GM12878 (cell line): Measurements from ENCODE around the gene ZNF473. TPM values are rescaled to one million over a fixed set of nuclear protein-coding genes. Genes with fewer than 3 reads are reported as not detected.

Experiments
- ATAC-seq: fragments of 200-7000 bp; cut with Tn5 transposase; 3 replicates; pipeline ENCODE4 v1.9.1; 2020; ENCODE audit warnings: mild to moderate bottlenecking, moderate library complexity
- BruUV-seq: library from RNA; stranded (reverse); fragments of 400-500 nt; replicated peaks from 2 replicates; lab custom pipeline; 2021; lab: Mats Ljungman, UMichigan
- CTCF ChIA-PET: fragments of 300-600 bp; sonication (Branson Sonifier 250); formaldehyde crosslinking; extraction: SDS; loops from one replicate; lab custom pipeline; 2021; ENCODE audit warnings: inconsistent platforms; lab: Yijun Ruan, JAX
- POLR2A ChIA-PET: fragments of 350-600 bp; formaldehyde crosslinking; extraction: SDS; loops from one replicate; lab custom pipeline; 2021; ENCODE audit warnings: inconsistent platforms; lab: Charles Lee
- RAD21 ChIA-PET: fragments of 300-600 bp; sonication (Branson Sonifier 250); formaldehyde crosslinking; loops from one replicate; lab custom pipeline; 2023; ENCODE audit warnings: antibody characterized with exemption; ENCODE audit not compliant: unreplicated experiment; lab: Charles Lee
- SMC1A ChIA-PET: fragments of 300-600 bp; sonication (Branson Sonifier 250); formaldehyde crosslinking; loops from one replicate; lab custom pipeline; 2023; ENCODE audit not compliant: unreplicated experiment, uncharacterized antibody; lab: Charles Lee
- DNase-seq: peaks from one replicate; pipeline ENCODE4 v3.0.0-alpha.2; 2011; ENCODE audit warnings: low read depth, low spot score
- FAIRE-seq: peaks from 3 replicates; lab custom pipeline; 2011; peaks lifted over from hg19 to GRCh38; lab: Jason Lieb, UNC
- H2AFZ ChIP-seq: 2 replicates; pipeline ENCODE4 v1.6.0; 2011; ENCODE audit warnings: low read depth, low read length, control low read depth; ENCODE audit not compliant: control insufficient read depth
- H3K27ac ChIP-seq: 2 replicates; pipeline ENCODE4 v1.5.1; 2011; ENCODE audit warnings: control low read depth; ENCODE audit not compliant: control insufficient read depth, insufficient read depth
- H3K27me3 ChIP-seq, 2 experiments: replicated peaks in 1 of 2; 2 replicates each; pipeline versions ENCODE4 v1.6.0 to v1.6.1; 2011; ENCODE audit warnings: low read length in 1 of 2; ENCODE audit not compliant: control insufficient read depth in 2 of 2, insufficient read depth in 2 of 2
- H3K36me3 ChIP-seq, 2 experiments: 2 replicates each; pipeline ENCODE4 v1.5.1; 2011; ENCODE audit warnings: low read length in 1 of 2; ENCODE audit not compliant: control insufficient read depth in 2 of 2, insufficient read depth in 2 of 2
- H3K4me1 ChIP-seq: 2 replicates; pipeline ENCODE4 v1.6.1; 2011; ENCODE audit warnings: mild to moderate bottlenecking, low read length, moderate library complexity, mixed read lengths; ENCODE audit not compliant: control insufficient read depth, insufficient read depth
- H3K4me2 ChIP-seq: 2 replicates; pipeline ENCODE4 v1.6.0; 2011; ENCODE audit warnings: control low read depth; ENCODE audit not compliant: control insufficient read depth, insufficient read depth
- H3K4me3 ChIP-seq: fragments of 200-600 bp; sonication (generic); 2 replicates; pipeline ENCODE4 v1.5.1; 2016
- H3K79me2 ChIP-seq: 2 replicates; pipeline ENCODE4 v1.6.0; 2011; ENCODE audit warnings: low read length; ENCODE audit not compliant: control insufficient read depth, insufficient read depth
- H3K9ac ChIP-seq: 2 replicates; pipeline ENCODE4 v1.8.0; 2011; ENCODE audit warnings: low read length, control low read depth, mixed read lengths; ENCODE audit not compliant: control insufficient read depth, insufficient read depth
- H3K9me3 ChIP-seq: replicated peaks from 3 replicates; pipeline ENCODE4 v1.5.1; 2011; ENCODE audit warnings: mild to moderate bottlenecking, low read length; ENCODE audit not compliant: control insufficient read depth, insufficient read depth
- H4K20me1 ChIP-seq: 2 replicates; pipeline ENCODE4 v1.6.0; 2011; ENCODE audit not compliant: control insufficient read depth, insufficient read depth
- BCL11A ChIP-seq: IDR thresholded peaks from 2 replicates; pipeline ENCODE4 v1.6.1; 2011; ENCODE audit warnings: low read depth, low read length
- ETV6 ChIP-seq, 2 experiments: fragments of 450-650 bp in 1 of 2; IDR thresholded peaks in 1 of 2; conservative IDR thresholded peaks in 1 of 2; 2 replicates each; pipeline ENCODE4 v1.6.1; 2014; ENCODE audit warnings: antibody characterized with exemption in 1 of 2, borderline replicate concordance in 1 of 2, low read depth in 1 of 2, mild to moderate bottlenecking in 1 of 2, moderate library complexity in 1 of 2
- IKZF2 ChIP-seq, 2 experiments: fragments of 450-650 bp; IDR thresholded peaks; 2 replicates each; pipeline ENCODE4 v1.6.1; 2017; ENCODE audit warnings: mild to moderate bottlenecking in 2 of 2, moderate library complexity in 2 of 2
- KLF5 ChIP-seq: fragments of 450-650 bp; IDR thresholded peaks from 2 replicates; pipeline ENCODE4 v1.6.1; 2014; ENCODE audit warnings: mild to moderate bottlenecking; ENCODE audit not compliant: partially characterized antibody
- MEF2B ChIP-seq: fragments of 450-650 bp; IDR thresholded peaks from 2 replicates; pipeline ENCODE4 v1.6.1; 2018; ENCODE audit warnings: mild to moderate bottlenecking, moderate library complexity; ENCODE audit not compliant: partially characterized antibody, poor library complexity, severe bottlenecking
- NRF1 ChIP-seq: conservative IDR thresholded peaks from 2 replicates; pipeline ENCODE4 v1.6.1; 2011; ENCODE audit warnings: mild to moderate bottlenecking, low read depth, low read length, improper control_type of control experiment
- POLR2AphosphoS5 ChIP-seq: IDR thresholded peaks from 2 replicates; pipeline ENCODE4 v1.6.1; 2011; ENCODE audit warnings: mild to moderate bottlenecking, low read length, inconsistent platforms
- RELA ChIP-seq: fragments of 450-650 bp; IDR thresholded peaks from 2 replicates; pipeline ENCODE4 v1.8.0; 2014; ENCODE audit warnings: borderline replicate concordance; ENCODE audit not compliant: partially characterized antibody
- SPI1 ChIP-seq: IDR thresholded peaks from 2 replicates; pipeline ENCODE4 v1.6.1; 2011; ENCODE audit warnings: low read depth, mild to moderate bottlenecking, low read length, moderate library complexity, borderline replicate concordance; ENCODE audit not compliant: insufficient read depth
- WGBS: methylation state at CpG from one replicate; pipeline ENCODE4 v1.1.6; 2016; ENCODE audit warnings: low lambda C conversion rate; ENCODE audit not compliant: insufficient replicate concordance, insufficient coverage; ENCODE audit errors: missing lambda C conversion rate; 5-methylcytosine and 5-hydroxymethylcytosine counted together
- in situ Hi-C: fragments of 300-500 bp; cut with MboI; formaldehyde crosslinking; loops from 9 replicates; pipeline ENCODE4 v1.14.3; 2018; ENCODE audit warnings: mixed read lengths
- intact Hi-C: fragments of 100-400 bp; cut with micrococcal nuclease; formaldehyde crosslinking; loops from one replicate; pipeline ENCODE4 v1.14.2; 2022; ENCODE audit not compliant: unreplicated experiment
- polyA plus RNA-seq, 11 experiments: library from polyadenylated mRNA; depleted of rRNA in 4 of 11; unstranded in 6 of 11; stranded (reverse) in 5 of 11; fragments of >200 nt; fragmentation: Nextera tagmentation in 4 of 11; fragmentation: Illumina TruSeq in 1 of 11; extraction: Ambion mirVana in 4 of 11; extraction: Trizol in 1 of 11; gene quantifications; 1 replicate in 1 of 11; 2 replicates in 10 of 11; pipeline versions ENCODE4 v1.2.1 to v1.2.3, GENCODE V29; 2011 to 2016; ENCODE audit warnings: inconsistent platforms in 2 of 11, missing spikeins in 2 of 11, low read depth in 1 of 11
- total RNA-seq, 4 experiments: library from RNA; depleted of rRNA in 3 of 4; stranded (reverse); fragments of >200 nt in 3 of 4; fragmentation: Illumina TruSeq in 1 of 4; extraction: Trizol in 1 of 4; gene quantifications; 2 replicates each; pipeline versions ENCODE4 v1.2.1 to v1.2.3, GENCODE V29; 2013 to 2021
- TF ChIP-seq, protein P1 (sequence below): IDR thresholded peaks from 2 replicates; pipeline ENCODE4 v1.6.1; 2012; ENCODE audit warnings: improper control_type of control experiment, low read depth, low read length; ENCODE audit not compliant: insufficient replicate concordance
- TF ChIP-seq, protein P2 (sequence below): IDR thresholded peaks from 2 replicates; pipeline ENCODE4 v1.6.1; 2011; ENCODE audit warnings: low read depth, low read length, improper control_type of control experiment, borderline replicate concordance
- TF ChIP-seq, protein P3 (sequence below): IDR thresholded peaks from 2 replicates; pipeline ENCODE4 v1.6.1; 2011; ENCODE audit warnings: borderline replicate concordance, low read depth, mild to moderate bottlenecking, moderate library complexity, mixed read lengths, low read length; ENCODE audit not compliant: insufficient read depth; ENCODE audit errors: extremely low read length
- TF ChIP-seq, protein P4 (sequence below), 3 experiments: IDR thresholded peaks in 2 of 3; conservative IDR thresholded peaks in 1 of 3; 2 replicates each; pipeline ENCODE4 v1.5.1; 2011; ENCODE audit warnings: low read depth in 3 of 3, low read length in 3 of 3, mild to moderate bottlenecking in 3 of 3, control low read depth in 2 of 3, moderate library complexity in 2 of 3, inconsistent platforms in 1 of 3, mixed read lengths in 1 of 3; ENCODE audit not compliant: control insufficient read depth in 2 of 3, insufficient read depth in 1 of 3; ENCODE audit errors: extremely low read depth in 1 of 3

The ZNF473 gene
- total and polyA plus RNA-seq, 10 of the 15 experiments (the other 5 are each of a cell fraction or from before 2014, with no cell fraction given): 2.3 to 14.9 (median 6.3) TPM

GRCh38 chr19:49976496-49976895 is 49.3 kb upstream of the ZNF473 start (continued):
- TF ChIP-seq, protein P1, sequence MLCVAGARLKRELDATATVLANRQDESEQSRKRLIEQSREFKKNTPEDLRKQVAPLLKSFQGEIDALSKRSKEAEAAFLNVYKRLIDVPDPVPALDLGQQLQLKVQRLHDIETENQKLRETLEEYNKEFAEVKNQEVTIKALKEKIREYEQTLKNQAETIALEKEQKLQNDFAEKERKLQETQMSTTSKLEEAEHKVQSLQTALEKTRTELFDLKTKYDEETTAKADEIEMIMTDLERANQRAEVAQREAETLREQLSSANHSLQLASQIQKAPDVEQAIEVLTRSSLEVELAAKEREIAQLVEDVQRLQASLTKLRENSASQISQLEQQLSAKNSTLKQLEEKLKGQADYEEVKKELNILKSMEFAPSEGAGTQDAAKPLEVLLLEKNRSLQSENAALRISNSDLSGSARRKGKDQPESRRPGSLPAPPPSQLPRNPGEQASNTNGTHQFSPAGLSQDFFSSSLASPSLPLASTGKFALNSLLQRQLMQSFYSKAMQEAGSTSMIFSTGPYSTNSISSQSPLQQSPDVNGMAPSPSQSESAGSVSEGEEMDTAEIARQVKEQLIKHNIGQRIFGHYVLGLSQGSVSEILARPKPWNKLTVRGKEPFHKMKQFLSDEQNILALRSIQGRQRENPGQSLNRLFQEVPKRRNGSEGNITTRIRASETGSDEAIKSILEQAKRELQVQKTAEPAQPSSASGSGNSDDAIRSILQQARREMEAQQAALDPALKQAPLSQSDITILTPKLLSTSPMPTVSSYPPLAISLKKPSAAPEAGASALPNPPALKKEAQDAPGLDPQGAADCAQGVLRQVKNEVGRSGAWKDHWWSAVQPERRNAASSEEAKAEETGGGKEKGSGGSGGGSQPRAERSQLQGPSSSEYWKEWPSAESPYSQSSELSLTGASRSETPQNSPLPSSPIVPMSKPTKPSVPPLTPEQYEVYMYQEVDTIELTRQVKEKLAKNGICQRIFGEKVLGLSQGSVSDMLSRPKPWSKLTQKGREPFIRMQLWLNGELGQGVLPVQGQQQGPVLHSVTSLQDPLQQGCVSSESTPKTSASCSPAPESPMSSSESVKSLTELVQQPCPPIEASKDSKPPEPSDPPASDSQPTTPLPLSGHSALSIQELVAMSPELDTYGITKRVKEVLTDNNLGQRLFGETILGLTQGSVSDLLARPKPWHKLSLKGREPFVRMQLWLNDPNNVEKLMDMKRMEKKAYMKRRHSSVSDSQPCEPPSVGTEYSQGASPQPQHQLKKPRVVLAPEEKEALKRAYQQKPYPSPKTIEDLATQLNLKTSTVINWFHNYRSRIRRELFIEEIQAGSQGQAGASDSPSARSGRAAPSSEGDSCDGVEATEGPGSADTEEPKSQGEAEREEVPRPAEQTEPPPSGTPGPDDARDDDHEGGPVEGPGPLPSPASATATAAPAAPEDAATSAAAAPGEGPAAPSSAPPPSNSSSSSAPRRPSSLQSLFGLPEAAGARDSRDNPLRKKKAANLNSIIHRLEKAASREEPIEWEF: no peak
- TF ChIP-seq POLR2AphosphoS5: no peak

- no peaks in the 10 kb centered on the region for H3K79me2 ChIP-seq
- no peak for ATAC-seq
- no peaks in the 10 kb centered on the region; a peak in 1 of 4 replicates for H3K36me3 ChIP-seq
- SMC1A ChIA-PET: interaction anchor here (0.6 to 1.1 kb wide), 2 partner anchors 15 to 91 kb away, joined by 3 read pairs; no protein-coding TSS in a partner anchor
- in situ Hi-C loops (no loop called here), intact Hi-C loops (no loop called here)
- no peak for FAIRE-seq
- no peaks in the 10 kb centered on the region for H3K4me1 ChIP-seq
- TF ChIP-seq BCL11A: no peak
- TF ChIP-seq ETV6 (conservative IDR thresholded peaks at IDR 0.05 in 1 of 2, IDR thresholded peaks at IDR 0.05 in 1 of 2; ENCODE audit: borderline replicate concordance in 1 of 2, low read depth in 1 of 2): no peak
- no peak for TF ChIP-seq RELA
- TF ChIP-seq KLF5: no peak
- TF ChIP-seq, protein P2, sequence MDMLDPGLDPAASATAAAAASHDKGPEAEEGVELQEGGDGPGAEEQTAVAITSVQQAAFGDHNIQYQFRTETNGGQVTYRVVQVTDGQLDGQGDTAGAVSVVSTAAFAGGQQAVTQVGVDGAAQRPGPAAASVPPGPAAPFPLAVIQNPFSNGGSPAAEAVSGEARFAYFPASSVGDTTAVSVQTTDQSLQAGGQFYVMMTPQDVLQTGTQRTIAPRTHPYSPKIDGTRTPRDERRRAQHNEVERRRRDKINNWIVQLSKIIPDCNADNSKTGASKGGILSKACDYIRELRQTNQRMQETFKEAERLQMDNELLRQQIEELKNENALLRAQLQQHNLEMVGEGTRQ: no peak
- no peak for TF ChIP-seq SPI1
- TF ChIP-seq, protein P3, sequence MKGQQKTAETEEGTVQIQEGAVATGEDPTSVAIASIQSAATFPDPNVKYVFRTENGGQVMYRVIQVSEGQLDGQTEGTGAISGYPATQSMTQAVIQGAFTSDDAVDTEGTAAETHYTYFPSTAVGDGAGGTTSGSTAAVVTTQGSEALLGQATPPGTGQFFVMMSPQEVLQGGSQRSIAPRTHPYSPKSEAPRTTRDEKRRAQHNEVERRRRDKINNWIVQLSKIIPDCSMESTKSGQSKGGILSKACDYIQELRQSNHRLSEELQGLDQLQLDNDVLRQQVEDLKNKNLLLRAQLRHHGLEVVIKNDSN: no peak
- TF ChIP-seq MEF2B: no peak
- TF ChIP-seq NRF1: no peak
- no peak for TF ChIP-seq IKZF2 (IDR thresholded peaks at IDR 0.05)
- TF ChIP-seq, protein P4, sequence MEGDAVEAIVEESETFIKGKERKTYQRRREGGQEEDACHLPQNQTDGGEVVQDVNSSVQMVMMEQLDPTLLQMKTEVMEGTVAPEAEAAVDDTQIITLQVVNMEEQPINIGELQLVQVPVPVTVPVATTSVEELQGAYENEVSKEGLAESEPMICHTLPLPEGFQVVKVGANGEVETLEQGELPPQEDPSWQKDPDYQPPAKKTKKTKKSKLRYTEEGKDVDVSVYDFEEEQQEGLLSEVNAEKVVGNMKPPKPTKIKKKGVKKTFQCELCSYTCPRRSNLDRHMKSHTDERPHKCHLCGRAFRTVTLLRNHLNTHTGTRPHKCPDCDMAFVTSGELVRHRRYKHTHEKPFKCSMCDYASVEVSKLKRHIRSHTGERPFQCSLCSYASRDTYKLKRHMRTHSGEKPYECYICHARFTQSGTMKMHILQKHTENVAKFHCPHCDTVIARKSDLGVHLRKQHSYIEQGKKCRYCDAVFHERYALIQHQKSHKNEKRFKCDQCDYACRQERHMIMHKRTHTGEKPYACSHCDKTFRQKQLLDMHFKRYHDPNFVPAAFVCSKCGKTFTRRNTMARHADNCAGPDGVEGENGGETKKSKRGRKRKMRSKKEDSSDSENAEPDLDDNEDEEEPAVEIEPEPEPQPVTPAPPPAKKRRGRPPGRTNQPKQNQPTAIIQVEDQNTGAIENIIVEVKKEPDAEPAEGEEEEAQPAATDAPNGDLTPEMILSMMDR (IDR thresholded peaks at IDR 0.05 in 2 of 3, conservative IDR thresholded peaks at IDR 0.05 in 1 of 3; ENCODE audit: control insufficient read depth in 2 of 3, extremely low read depth in 1 of 3, insufficient read depth in 1 of 3, low read depth in 3 of 3, low read length in 3 of 3): no peak
- RAD21 ChIA-PET: no interaction called here
- no TSS peak for BruUV-seq
- no peaks in the 10 kb centered on the region for H3K9me3 ChIP-seq
- H3K4me2 ChIP-seq: no peak overlapping the region
- H4K20me1 ChIP-seq: no peaks in the 10 kb centered on the region
- CTCF ChIA-PET: no interaction called here
- no peak overlapping the region for H3K27ac ChIP-seq
- H3K9ac ChIP-seq: no peak overlapping the region
- 85% methylated on average over 12 of the region's 13 CpGs for WGBS
- H3K27me3 ChIP-seq: no peaks in the 10 kb centered on the region
- POLR2A ChIA-PET: no interaction called here
- H2AFZ ChIP-seq: no peak overlapping the region
- H3K4me3 ChIP-seq: no peak overlapping the region
- DNase-seq: no peak
Observed at GRCh38 chr19:49977076-49977475, 48.7 kb upstream of the ZNF473 start.
